Smooth muscle cell (in vitro differentiated cells): Measurements from ENCODE around the gene LYL1. TPM values are rescaled to one million over a fixed set of nuclear protein-coding genes. Genes with fewer than 3 reads are reported as not detected.

ENCODE experiments used
- DNase-seq: peaks from one replicate; lab custom pipeline; 2025; ENCODE audit not compliant: unreplicated experiment; lab: John Stamatoyannopoulos, UW
- H2AFZ ChIP-seq: fragments of 200-600 bp; sonication (generic); 2 replicates; pipeline ENCODE4 v1.6.0; 2016; ENCODE audit warnings: antibody characterized with exemption, low read depth, mild to moderate bottlenecking
- H3F3A ChIP-seq: fragments of 200-600 bp; sonication (generic); 2 replicates; pipeline ENCODE4 v1.6.0; 2017; ENCODE audit warnings: antibody characterized with exemption, low read depth
- H3K27ac ChIP-seq: fragments of 200-600 bp; sonication (generic); 2 replicates; pipeline ENCODE4 v1.5.1; 2016; ENCODE audit warnings: low read depth, mild to moderate bottlenecking
- H3K27me3 ChIP-seq: fragments of 200-600 bp; sonication (generic); 2 replicates; pipeline ENCODE4 v1.6.1; 2016; ENCODE audit warnings: low read depth, mild to moderate bottlenecking
- H3K36me3 ChIP-seq: fragments of 200-600 bp; sonication (generic); 2 replicates; pipeline ENCODE4 v1.5.1; 2016; ENCODE audit warnings: low read depth
- H3K4me1 ChIP-seq: fragments of 200-600 bp; sonication (generic); 2 replicates; pipeline ENCODE4 v1.5.1; 2016; ENCODE audit warnings: low read depth
- H3K4me2 ChIP-seq: fragments of 200-600 bp; sonication (generic); 2 replicates; pipeline ENCODE4 v1.6.0; 2016; ENCODE audit warnings: mild to moderate bottlenecking
- H3K4me3 ChIP-seq: fragments of 200-600 bp; sonication (generic); 2 replicates; pipeline ENCODE4 v1.5.1; 2016; ENCODE audit warnings: mild to moderate bottlenecking
- H3K79me2 ChIP-seq: fragments of 200-600 bp; sonication (generic); 2 replicates; pipeline ENCODE4 v1.6.0; 2016; ENCODE audit warnings: low read depth, mild to moderate bottlenecking
- H3K9ac ChIP-seq: fragments of 200-600 bp; sonication (generic); 2 replicates; pipeline ENCODE4 v1.6.0; 2016; ENCODE audit warnings: low read depth
- H3K9me3 ChIP-seq: fragments of 200-600 bp; sonication (generic); replicated peaks from 2 replicates; pipeline ENCODE4 v1.5.1; 2016; ENCODE audit warnings: low read depth
- H4K20me1 ChIP-seq: fragments of 200-600 bp; sonication (generic); 2 replicates; pipeline ENCODE4 v1.6.0; 2016; ENCODE audit warnings: low read depth
- WGBS: methylation state at CpG from one replicate; pipeline ENCODE4 v1.1.7; 2016; ENCODE audit warnings: low lambda C conversion rate; 5-methylcytosine and 5-hydroxymethylcytosine counted together
- polyA plus RNA-seq: library from polyadenylated mRNA; unstranded; fragments of >200 nt; fragmentation: Nextera tagmentation; extraction: Ambion mirVana; gene quantifications from 2 replicates; pipeline ENCODE4 v1.2.1, GENCODE V29; 2016
- total RNA-seq: library from RNA; depleted of rRNA; stranded (reverse); fragments of >200 nt; gene quantifications from 2 replicates; pipeline ENCODE4 v1.2.3, GENCODE V29; 2014
- TF ChIP-seq, protein P1 (sequence below): fragments of 200-600 bp; sonication (generic); IDR thresholded peaks from 2 replicates; pipeline ENCODE4 v1.5.1; 2017; ENCODE audit warnings: borderline replicate concordance, mild to moderate bottlenecking, antibody characterized with exemption; ENCODE audit not compliant: insufficient read depth, poor library complexity, severe bottlenecking

The LYL1 gene
- total and polyA plus RNA-seq, 2 experiments from 2014 or later = 2.8 to 3.2 TPM

- Histone ChIP-seq H3K9ac (no peak overlapping the region), H3K9me3 (no peaks in the 10 kb centered on the region), H3K4me2 (no peak overlapping the region), H3K27me3 (no peaks in the 10 kb centered on the region), H3F3A (peaks cover 5% of the 10 kb centered on the region), H3K4me3 (no peak overlapping the region), H4K20me1 (peaks cover 86% of the 10 kb centered on the region), H3K27ac (peak overlapping the region; percentile 73), H3K4me1 (no peaks in the 10 kb centered on the region), H3K79me2 (peaks cover 67% of the 10 kb centered on the region), H3K36me3 (no peaks in the 10 kb centered on the region), H2AFZ (no peak overlapping the region)
- TF ChIP-seq, protein P1, sequence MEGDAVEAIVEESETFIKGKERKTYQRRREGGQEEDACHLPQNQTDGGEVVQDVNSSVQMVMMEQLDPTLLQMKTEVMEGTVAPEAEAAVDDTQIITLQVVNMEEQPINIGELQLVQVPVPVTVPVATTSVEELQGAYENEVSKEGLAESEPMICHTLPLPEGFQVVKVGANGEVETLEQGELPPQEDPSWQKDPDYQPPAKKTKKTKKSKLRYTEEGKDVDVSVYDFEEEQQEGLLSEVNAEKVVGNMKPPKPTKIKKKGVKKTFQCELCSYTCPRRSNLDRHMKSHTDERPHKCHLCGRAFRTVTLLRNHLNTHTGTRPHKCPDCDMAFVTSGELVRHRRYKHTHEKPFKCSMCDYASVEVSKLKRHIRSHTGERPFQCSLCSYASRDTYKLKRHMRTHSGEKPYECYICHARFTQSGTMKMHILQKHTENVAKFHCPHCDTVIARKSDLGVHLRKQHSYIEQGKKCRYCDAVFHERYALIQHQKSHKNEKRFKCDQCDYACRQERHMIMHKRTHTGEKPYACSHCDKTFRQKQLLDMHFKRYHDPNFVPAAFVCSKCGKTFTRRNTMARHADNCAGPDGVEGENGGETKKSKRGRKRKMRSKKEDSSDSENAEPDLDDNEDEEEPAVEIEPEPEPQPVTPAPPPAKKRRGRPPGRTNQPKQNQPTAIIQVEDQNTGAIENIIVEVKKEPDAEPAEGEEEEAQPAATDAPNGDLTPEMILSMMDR = no peak
- 90% methylated on average over 12 of the region's 12 CpGs for WGBS
- DNase-seq = no peak
Observed at GRCh38 chr19:13133241-13133870, 30.7 kb upstream of the LYL1 start.

DNA sequence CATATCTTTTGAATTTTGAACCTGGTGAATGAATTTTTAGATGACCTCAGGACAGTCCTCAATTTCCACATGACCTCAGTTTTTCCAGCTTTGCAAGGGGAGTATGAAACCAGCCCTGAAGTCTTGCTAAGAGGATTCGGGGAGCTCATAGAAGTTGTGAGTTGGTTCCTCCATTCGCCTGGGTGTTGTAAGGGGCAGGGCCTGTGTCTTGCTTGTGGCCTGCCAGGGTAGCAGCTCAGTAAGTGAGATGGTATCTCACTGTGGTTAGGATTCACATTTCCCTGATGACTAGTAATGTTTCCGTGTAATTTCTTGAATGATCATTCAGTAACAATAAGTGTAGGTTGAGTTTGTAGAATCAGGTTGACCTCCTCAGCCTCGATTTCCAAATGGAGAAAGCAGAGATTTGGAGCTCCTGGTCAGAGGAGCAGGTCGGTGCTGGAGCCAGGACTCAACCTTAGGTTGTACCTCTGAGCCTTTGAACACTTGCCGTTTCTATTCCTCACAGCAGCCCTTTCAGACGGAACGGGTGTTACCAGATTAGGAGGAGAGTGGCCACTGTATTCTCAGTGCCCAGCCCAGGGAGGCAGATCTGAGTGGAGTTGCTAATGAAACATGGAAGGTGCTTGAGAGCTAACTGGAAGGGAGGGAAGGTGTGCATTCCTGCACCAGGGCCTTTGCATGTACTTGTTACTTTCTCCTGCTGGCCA, 30.0 kb upstream of the LYL1 start:
- DNase-seq = no peak
- peaks cover 93% of the 10 kb centered on the region for H4K20me1 ChIP-seq
- H3K4me1 ChIP-seq = no peaks in the 10 kb centered on the region
- peaks cover 74% of the 10 kb centered on the region for H3K79me2 ChIP-seq
- H3K4me2 ChIP-seq = peak overlapping the region; percentile 38
- no peaks in the 10 kb centered on the region for H3K9me3 ChIP-seq
- TF ChIP-seq, protein P1 = no peak
- H3K36me3 ChIP-seq = no peaks in the 10 kb centered on the region
- H2AFZ ChIP-seq = no peak overlapping the region
- 78% methylated on average over 8 of the region's 8 CpGs for whole genome bisulfite sequencing
- H3K4me3 ChIP-seq = no peak overlapping the region
- H3K27ac ChIP-seq = peak overlapping the region; percentile 73
- H3K27me3 ChIP-seq = no peaks in the 10 kb centered on the region
- no peak overlapping the region for H3K9ac ChIP-seq
- H3F3A ChIP-seq = peaks cover 5% of the 10 kb centered on the region

- Histone ChIP-seq H3K79me2 (peaks cover 90% of the 10 kb centered on the region), H2AFZ (no peak overlapping the region), H3K4me2 (no peak overlapping the region), H3K4me1 (no peaks in the 10 kb centered on the region), H3F3A (peaks cover 5% of the 10 kb centered on the region), H3K27me3 (no peaks in the 10 kb centered on the region), H3K36me3 (no peaks in the 10 kb centered on the region), H3K9me3 (no peaks in the 10 kb centered on the region), H4K20me1 (peaks cover 98% of the 10 kb centered on the region), H3K9ac (no peak overlapping the region), H3K4me3 (no peak overlapping the region), H3K27ac (peak overlapping the region; percentile 73)
- TF ChIP-seq, protein P1 = no peak
- WGBS = 98% methylated on average over 3 of the region's 3 CpGs
- no peak for DNase-seq
Observed at GRCh38 chr19:13130886-13131490, 28.3 kb upstream of the LYL1 start.
